Endothelial cell of umbilical vein (primary cell): Measurements from ENCODE around the gene CACNA2D1. TPM values are rescaled to one million over a fixed set of nuclear protein-coding genes. Genes with fewer than 3 reads are reported as not detected.

Source experiments
- BruUV-seq: library from RNA; stranded (reverse); fragments of 400-500 nt; replicated peaks from 2 replicates; lab custom pipeline; 2021; lab: Mats Ljungman, UMichigan
- CTCF ChIA-PET: fragments of 300-600, 350-600 bp; sonication (Branson Sonifier 250); formaldehyde crosslinking; loops from one replicate; lab custom pipeline; 2021; ENCODE audit warnings: antibody characterized with exemption, inconsistent platforms; lab: Charles Lee
- POLR2A ChIA-PET: fragments of 300-600, 350-600 bp; sonication (Branson Sonifier 250); formaldehyde crosslinking; loops from one replicate; lab custom pipeline; 2021; ENCODE audit warnings: antibody characterized with exemption, inconsistent platforms; lab: Charles Lee
- DNase-seq: peaks from one replicate; pipeline ENCODE4 v3.0.0-alpha.2; 2011; ENCODE audit warnings: low read depth, low spot score
- FAIRE-seq: peaks from 2 replicates; lab custom pipeline; 2011; peaks lifted over from hg19 to GRCh38; lab: Jason Lieb, UNC
- H2AFZ ChIP-seq: 2 replicates; pipeline ENCODE4 v1.6.0; 2012; ENCODE audit warnings: low read depth, low read length, control low read depth, inconsistent platforms
- H3K27ac ChIP-seq: 2 replicates; pipeline ENCODE4 v1.5.1; 2011; ENCODE audit warnings: low read depth, mild to moderate bottlenecking, control low read depth, low read length, moderate library complexity; ENCODE audit not compliant: insufficient read depth
- H3K27me3 ChIP-seq, 2 experiments: 2 replicates each; pipeline versions ENCODE4 v1.6.0 to v1.6.1; 2011; ENCODE audit warnings: low read length in 2 of 2, mixed read lengths in 1 of 2; ENCODE audit not compliant: control insufficient read depth in 2 of 2, insufficient read depth in 2 of 2
- H3K36me3 ChIP-seq, 2 experiments: 2 replicates in 1 of 2; 3 replicates in 1 of 2; pipeline ENCODE4 v1.5.1; 2011; ENCODE audit warnings: low read length in 2 of 2, mild to moderate bottlenecking in 1 of 2, moderate library complexity in 1 of 2; ENCODE audit not compliant: control insufficient read depth in 2 of 2, insufficient read depth in 2 of 2; ENCODE audit errors: extremely low read depth in 1 of 2
- H3K4me1 ChIP-seq: 3 replicates; pipeline ENCODE4 v1.5.1; 2011; ENCODE audit warnings: mild to moderate bottlenecking, low read length; ENCODE audit not compliant: control insufficient read depth, insufficient read depth; ENCODE audit errors: extremely low read depth
- H3K4me2 ChIP-seq: 2 replicates; pipeline ENCODE4 v1.6.1; 2011; ENCODE audit warnings: low read length, control low read depth, mixed read lengths; ENCODE audit not compliant: insufficient read depth
- H3K4me3 ChIP-seq, 3 experiments: fragments of 200-600 bp in 1 of 3; sonication (generic), shearing (Covaris generic) in 1 of 3; replicated peaks in 1 of 3; 2 replicates each; pipeline ENCODE4 v1.5.1; 2011 to 2016; ENCODE audit warnings: control low read depth in 3 of 3, low read length in 3 of 3, mild to moderate bottlenecking in 2 of 3, inconsistent platforms in 1 of 3, low read depth in 1 of 3, moderate library complexity in 1 of 3; ENCODE audit not compliant: insufficient read depth in 1 of 3
- H3K79me2 ChIP-seq: 2 replicates; pipeline ENCODE4 v1.6.0; 2012; ENCODE audit warnings: low read length, inconsistent platforms; ENCODE audit not compliant: control insufficient read depth, insufficient read depth
- H3K9ac ChIP-seq: replicated peaks from 2 replicates; pipeline ENCODE3; 2011; ENCODE audit warnings: low read length, control low read depth; ENCODE audit not compliant: insufficient read depth; ENCODE audit errors: extremely low read depth
- H3K9me1 ChIP-seq: replicated peaks from 3 replicates; pipeline ENCODE4 v1.6.0; 2011; ENCODE audit warnings: mild to moderate bottlenecking, low read length; ENCODE audit not compliant: control insufficient read depth, insufficient read depth; ENCODE audit errors: extremely low read depth
- H3K9me3 ChIP-seq: replicated peaks from 2 replicates; pipeline ENCODE4 v1.5.1; 2012; ENCODE audit warnings: low read length, inconsistent platforms; ENCODE audit not compliant: control insufficient read depth, insufficient read depth
- H4K20me1 ChIP-seq: replicated peaks from 2 replicates; pipeline ENCODE3; 2011; ENCODE audit warnings: mild to moderate bottlenecking, low read length; ENCODE audit not compliant: control insufficient read depth, insufficient read depth; ENCODE audit errors: extremely low read depth
- EZH2 ChIP-seq: IDR thresholded peaks from 2 replicates; pipeline ENCODE4 v1.6.1; 2012; ENCODE audit warnings: borderline replicate concordance, low read depth, mild to moderate bottlenecking, moderate library complexity, low read length, inconsistent platforms; ENCODE audit not compliant: severe bottlenecking
- FOS ChIP-seq: IDR thresholded peaks from 2 replicates; pipeline ENCODE4 v1.6.1; 2011; ENCODE audit warnings: mild to moderate bottlenecking, low read length, moderate library complexity, borderline replicate concordance; ENCODE audit not compliant: insufficient read depth
- GATA2 ChIP-seq: IDR thresholded peaks from 2 replicates; pipeline ENCODE4 v1.7.0; 2011; ENCODE audit warnings: low read depth, mild to moderate bottlenecking, moderate library complexity, mixed read lengths, low read length; ENCODE audit not compliant: insufficient read length, insufficient read depth
- JUN ChIP-seq: IDR thresholded peaks from 2 replicates; pipeline ENCODE4 v1.6.1; 2011; ENCODE audit warnings: borderline replicate concordance, low read depth; ENCODE audit not compliant: insufficient read length, insufficient read depth
- MYC ChIP-seq: IDR thresholded peaks from one replicate; pipeline ENCODE4 v1.6.1; 2011; ENCODE audit warnings: mild to moderate bottlenecking, low read depth, low read length
- POLR2A ChIP-seq: IDR thresholded peaks from 2 replicates; pipeline ENCODE4 v1.6.1; 2012; ENCODE audit warnings: low read depth, mild to moderate bottlenecking, control low read depth, low read length
- POLR2AphosphoS5 ChIP-seq: IDR thresholded peaks from 2 replicates; pipeline ENCODE4 v1.6.1; 2012; ENCODE audit warnings: low read depth, mild to moderate bottlenecking, control low read depth, low read length, moderate library complexity; ENCODE audit not compliant: insufficient read depth
- dilution Hi-C: fragments of 300-500 bp; cut with MboI; formaldehyde crosslinking; loops from one replicate; pipeline ENCODE4 v1.15.0; 2019; ENCODE audit warnings: low sequenced_read_pairs; ENCODE audit not compliant: extremely low pct_ligation_motif_present
- intact Hi-C: fragments of 100-400 bp; cut with micrococcal nuclease; formaldehyde crosslinking; loops from one replicate; pipeline ENCODE4 v1.10.0; 2022
- polyA plus RNA-seq, 4 experiments: library from polyadenylated mRNA; depleted of rRNA in 3 of 4; stranded (reverse) in 3 of 4; unstranded in 1 of 4; fragments of >200 nt; gene quantifications; 2 replicates each; pipeline versions ENCODE4 v1.2.1 to v1.2.3, GENCODE V29; 2011 to 2012; ENCODE audit warnings: missing spikeins in 1 of 4
- total RNA-seq: library from RNA; stranded (reverse); gene quantifications from 2 replicates; pipeline ENCODE4 v1.2.3, GENCODE V29; 2021
- TF ChIP-seq, protein P1 (sequence below): IDR thresholded peaks from 2 replicates; pipeline ENCODE4 v1.6.1; 2011; ENCODE audit not compliant: insufficient read depth, insufficient read length
- TF ChIP-seq, protein P2 (sequence below), 2 donors: IDR thresholded peaks; 1 replicate in 1 of 2; 2 replicates in 1 of 2; pipeline ENCODE4 v1.5.1; 2011; ENCODE audit warnings: low read length in 2 of 2, mild to moderate bottlenecking in 2 of 2, moderate library complexity in 2 of 2, control low read depth in 1 of 2, inconsistent platforms in 1 of 2, low read depth in 1 of 2; ENCODE audit not compliant: insufficient read depth in 1 of 2; ENCODE audit errors: extremely low read depth in 1 of 2

The CACNA2D1 gene
- total and polyA plus RNA-seq, 2 donors (not counting 3 experiments of a cell fraction or from before 2014, with no cell fraction given) = 4.1 to 38.6 TPM

DNA sequence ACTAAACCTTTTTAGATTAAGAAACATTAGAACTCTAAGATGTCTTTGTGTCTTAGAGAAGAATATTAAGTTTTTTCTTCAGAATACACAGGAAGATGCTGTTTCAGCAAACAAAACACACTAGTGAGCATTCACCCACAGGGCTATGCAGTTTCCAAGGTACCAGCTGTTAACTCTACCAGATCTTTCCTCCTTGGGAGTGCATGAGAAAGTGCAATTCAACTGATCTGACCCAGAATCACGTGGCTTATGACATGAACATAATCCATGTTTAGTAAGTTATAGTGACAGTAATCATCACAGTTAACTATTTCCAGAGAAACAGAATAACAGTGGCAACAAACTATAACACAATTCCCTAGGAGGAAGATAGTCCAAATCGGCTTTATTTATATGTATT is 270.7 kb downstream of the CACNA2D1 start:
- no peak for FAIRE-seq
- intact Hi-C loops = no loop called here
- ChIA-PET CTCF (interaction anchor here (1.1 to 2.5 kb wide), 4 partner anchors 8 to 399 kb away, joined by 3 to 11 read pairs (median 3); no protein-coding TSS in a partner anchor), POLR2A (no interaction called here)
- no peaks in the 10 kb centered on the region for H4K20me1 ChIP-seq
- no peak for DNase-seq
- no peaks in the 10 kb centered on the region for H3K4me1 ChIP-seq
- TF ChIP-seq POLR2A (no peak), MYC (no peak), EZH2 (no peak), JUN (no peak)
- TF ChIP-seq, protein P1, sequence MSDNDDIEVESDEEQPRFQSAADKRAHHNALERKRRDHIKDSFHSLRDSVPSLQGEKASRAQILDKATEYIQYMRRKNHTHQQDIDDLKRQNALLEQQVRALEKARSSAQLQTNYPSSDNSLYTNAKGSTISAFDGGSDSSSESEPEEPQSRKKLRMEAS = no peak
- no peak overlapping the region for H2AFZ ChIP-seq
- H3K9ac ChIP-seq = no peak overlapping the region
- H3K9me1 ChIP-seq = no peaks in the 10 kb centered on the region
- no peak overlapping the region for H3K4me2 ChIP-seq
- H3K4me3 ChIP-seq = no peak overlapping the region
- H3K79me2 ChIP-seq = no peaks in the 10 kb centered on the region
- BruUV-seq = no TSS peak
- no peaks in the 10 kb centered on the region for H3K27me3 ChIP-seq
- no peak overlapping the region for H3K27ac ChIP-seq
- no peaks in the 10 kb centered on the region for H3K36me3 ChIP-seq
- no peaks in the 10 kb centered on the region for H3K9me3 ChIP-seq
- dilution Hi-C loops = no loop called here

DNA sequence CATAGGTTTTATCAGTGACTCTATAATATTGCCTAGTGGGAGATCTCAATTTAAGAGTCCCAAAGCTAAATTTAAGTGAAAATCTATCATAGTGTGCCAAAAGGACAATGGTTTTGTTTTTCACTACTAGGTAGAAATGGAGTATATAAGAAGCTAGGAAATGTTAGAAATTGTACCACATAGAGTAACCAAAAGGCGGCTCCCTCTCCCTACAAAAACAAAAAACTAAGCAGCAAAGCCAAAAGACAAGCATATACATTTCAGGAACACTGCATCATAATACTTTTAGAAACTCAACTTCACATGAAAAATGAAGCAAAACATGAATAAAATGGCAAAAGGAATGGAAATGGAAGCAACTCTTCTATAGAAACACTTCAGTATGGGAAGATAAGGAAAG is 271.6 kb downstream of the CACNA2D1 start:
- BruUV-seq = no TSS peak
- Histone ChIP-seq H3K4me2 (no peak overlapping the region), H3K27me3 (no peaks in the 10 kb centered on the region), H3K4me1 (no peaks in the 10 kb centered on the region), H3K9me3 (no peaks in the 10 kb centered on the region), H3K36me3 (no peaks in the 10 kb centered on the region), H4K20me1 (no peaks in the 10 kb centered on the region), H3K9me1 (no peaks in the 10 kb centered on the region), H3K27ac (no peak overlapping the region), H3K4me3 (no peak overlapping the region), H2AFZ (no peak overlapping the region), H3K79me2 (no peaks in the 10 kb centered on the region), H3K9ac (no peak overlapping the region)
- POLR2A ChIA-PET = no interaction called here
- TF ChIP-seq JUN = no peak
- TF ChIP-seq, protein P2, sequence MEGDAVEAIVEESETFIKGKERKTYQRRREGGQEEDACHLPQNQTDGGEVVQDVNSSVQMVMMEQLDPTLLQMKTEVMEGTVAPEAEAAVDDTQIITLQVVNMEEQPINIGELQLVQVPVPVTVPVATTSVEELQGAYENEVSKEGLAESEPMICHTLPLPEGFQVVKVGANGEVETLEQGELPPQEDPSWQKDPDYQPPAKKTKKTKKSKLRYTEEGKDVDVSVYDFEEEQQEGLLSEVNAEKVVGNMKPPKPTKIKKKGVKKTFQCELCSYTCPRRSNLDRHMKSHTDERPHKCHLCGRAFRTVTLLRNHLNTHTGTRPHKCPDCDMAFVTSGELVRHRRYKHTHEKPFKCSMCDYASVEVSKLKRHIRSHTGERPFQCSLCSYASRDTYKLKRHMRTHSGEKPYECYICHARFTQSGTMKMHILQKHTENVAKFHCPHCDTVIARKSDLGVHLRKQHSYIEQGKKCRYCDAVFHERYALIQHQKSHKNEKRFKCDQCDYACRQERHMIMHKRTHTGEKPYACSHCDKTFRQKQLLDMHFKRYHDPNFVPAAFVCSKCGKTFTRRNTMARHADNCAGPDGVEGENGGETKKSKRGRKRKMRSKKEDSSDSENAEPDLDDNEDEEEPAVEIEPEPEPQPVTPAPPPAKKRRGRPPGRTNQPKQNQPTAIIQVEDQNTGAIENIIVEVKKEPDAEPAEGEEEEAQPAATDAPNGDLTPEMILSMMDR (IDR thresholded peaks at IDR 0.05; ENCODE audit: extremely low read depth in 1 of 2, insufficient read depth in 1 of 2, low read depth in 1 of 2, low read length in 2 of 2) = no peak
- TF ChIP-seq GATA2 = no peak
- no peak for TF ChIP-seq MYC
- TF ChIP-seq EZH2 = no peak
- no peak for TF ChIP-seq FOS
- TF ChIP-seq, protein P1 = no peak
- no peak for TF ChIP-seq POLR2AphosphoS5
- TF ChIP-seq POLR2A = no peak
- no peak for FAIRE-seq
- CTCF ChIA-PET = interaction anchor here (1.0 to 1.4 kb wide), 3 partner anchors 15 to 433 kb away, joined by 3 to 4 read pairs (median 4); no protein-coding TSS in a partner anchor
- DNase-seq = no peak
- dilution Hi-C loops (no loop called here), intact Hi-C loops (no loop called here)
